Endometrial microvascular endothelial cells (primary cell): ENCODE data around the gene CDK5R1. TPM values are rescaled to one million over a fixed set of nuclear protein-coding genes. Genes with fewer than 3 reads are reported as not detected.
"Not testable (repeated sequence)": the region's sequence is repeated elsewhere in the genome, so short reads cannot be mapped to it uniquely, and the experiment has no call there.

Experiments
- in situ Hi-C: cut with HindIII; loops from 2 replicates; pipeline ENCODE4 v1.10.0; 2017; ENCODE audit warnings: low sequenced_read_pairs, low pct_unique_long_range_greater_than_20kb; ENCODE audit errors: inconsistent ontology term
- total RNA-seq: library from RNA; depleted of rRNA; stranded (reverse); fragments of >200 nt; gene quantifications from one replicate; pipeline ENCODE4 v1.2.3, GENCODE V29; 2015; ENCODE audit errors: inconsistent ontology term

The CDK5R1 gene
- total RNA-seq, 1 donor from 2014 or later, result 1.5 TPM

DNA sequence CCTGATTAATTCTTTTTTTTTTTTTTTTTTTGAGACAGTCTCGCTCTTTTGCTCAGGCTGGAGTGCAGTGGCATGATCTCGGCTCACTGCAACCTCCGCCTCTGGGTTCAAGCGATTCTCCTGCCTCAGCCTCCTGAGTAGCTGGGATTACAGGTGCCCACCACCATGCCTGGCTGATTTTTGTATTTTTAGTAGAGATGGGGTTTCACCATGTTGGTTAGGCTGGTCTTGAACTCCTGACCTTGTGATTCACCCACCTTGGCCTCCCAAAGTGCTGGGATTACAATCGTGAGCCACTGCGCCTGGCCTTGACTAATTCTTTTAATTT lies 37.7 kb downstream of the CDK5R1 start:
- in situ Hi-C loops, result not testable (repeated sequence)

DNA sequence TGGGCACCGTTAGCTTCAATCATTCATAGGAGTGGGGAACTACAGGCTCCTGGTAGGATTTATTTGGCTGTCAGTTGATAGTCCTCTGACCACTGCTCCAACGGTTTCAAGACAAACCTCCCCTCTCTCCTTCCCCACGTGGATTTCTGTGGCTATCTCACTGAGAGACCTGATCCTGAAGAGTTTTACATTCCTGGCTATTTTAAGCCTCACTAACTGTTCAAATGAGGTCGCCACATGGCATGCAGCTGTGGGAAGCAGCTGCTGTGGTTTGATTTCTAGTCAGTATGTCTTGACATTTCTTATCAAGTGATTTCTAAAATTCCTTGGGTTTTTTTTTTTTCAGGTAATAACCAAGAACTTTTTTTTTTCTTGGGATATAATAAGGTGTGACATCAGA lies 38.3 kb downstream of the CDK5R1 start:
- in situ Hi-C loops, result no loop called here

GRCh38 chr17:32527146-32527545 lies 40.4 kb downstream of the CDK5R1 start:
- in situ Hi-C loops, result no loop called here

DNA sequence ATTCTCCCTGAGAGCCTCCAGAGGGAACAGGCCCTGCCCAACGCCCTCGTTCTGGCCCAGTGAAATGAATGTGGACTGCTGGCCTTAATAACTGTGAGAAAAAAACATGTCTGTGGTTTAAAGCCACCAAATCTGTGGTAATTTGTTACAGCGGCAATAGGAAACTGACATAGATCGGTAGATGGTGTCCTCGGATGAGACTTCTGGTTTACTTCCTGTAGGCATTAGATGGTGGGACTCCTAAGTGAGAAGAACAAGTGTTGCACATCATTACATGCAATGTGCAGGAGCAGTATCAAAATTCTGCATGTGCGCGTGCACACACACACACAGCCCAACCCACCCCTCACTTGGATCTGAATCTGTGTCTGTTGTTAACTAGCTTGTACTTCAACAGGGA lies 42.0 kb downstream of the CDK5R1 start:
- in situ Hi-C loops, result no loop called here

DNA sequence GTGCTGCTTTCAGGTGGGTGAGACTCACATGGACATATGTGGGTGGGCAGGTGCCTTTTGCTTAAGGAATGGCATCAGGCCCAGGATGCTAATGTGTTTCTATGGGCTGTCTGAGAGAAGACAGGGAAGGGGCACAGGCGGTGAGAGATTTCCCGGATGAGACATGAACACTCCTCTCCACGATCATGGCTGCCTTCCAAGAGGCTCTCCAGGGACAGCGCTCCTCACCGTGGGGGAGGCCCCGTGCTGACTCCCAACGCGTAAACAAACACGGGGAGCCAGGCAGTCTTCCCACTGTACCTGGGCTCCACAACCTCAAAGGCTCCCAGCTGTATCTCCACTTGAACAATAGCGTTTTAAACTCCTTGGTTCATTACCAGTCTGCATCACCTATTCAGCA lies 42.8 kb downstream of the CDK5R1 start:
- in situ Hi-C loops, result loop anchor here (10.0 kb wide), 1 partner anchor 95 kb away; no protein-coding TSS in a partner anchor

DNA sequence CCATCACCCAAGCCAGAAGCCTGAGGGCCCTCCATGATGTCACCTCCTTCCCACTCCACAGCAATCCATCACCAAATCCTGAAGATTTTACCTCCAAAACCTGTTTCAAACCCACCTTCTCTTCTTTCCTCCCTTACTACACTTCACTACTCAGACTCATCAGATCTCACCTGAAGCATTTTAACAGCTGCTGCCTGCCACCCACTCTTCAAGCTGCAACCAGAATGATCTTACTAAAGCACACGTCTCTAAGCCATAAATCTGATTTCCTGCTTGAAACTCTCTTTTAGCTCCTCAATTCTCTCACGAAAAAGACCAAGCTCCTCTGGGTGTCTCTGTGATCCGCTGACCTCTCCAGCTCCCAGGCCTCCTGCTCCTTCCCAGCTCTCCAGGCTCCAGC lies 46.5 kb downstream of the CDK5R1 start:
- in situ Hi-C loops, result loop anchor here (10.0 kb wide), 1 partner anchor 92 kb away; no protein-coding TSS in a partner anchor

GRCh38 chr17:32536736-32537643 lies 50.2 kb downstream of the CDK5R1 start:
- in situ Hi-C loops, result loop anchor here (10.0 kb wide), 1 partner anchor 88 kb away; no protein-coding TSS in a partner anchor

Other genes with a start within 250 kb of the CDK5R1 start
- not detected for gene RHBDL3, start 221.2 kb upstream of the CDK5R1 start, total RNA-seq
- gene C17orf75, start 144.8 kb upstream of the CDK5R1 start, total RNA-seq, result 34.5 TPM
- gene ZNF207, start 136.8 kb upstream of the CDK5R1 start, total RNA-seq, result 152 TPM
- gene PSMD11, start 42.5 kb upstream of the CDK5R1 start, total RNA-seq, result 119 TPM